HEK293 (cell line): Measurements from ENCODE around the gene GGA3.

Experiments
- CTCF ChIA-PET: fragments of 350-600 bp; formaldehyde crosslinking; extraction: SDS; loops from one replicate; lab custom pipeline; 2021; ENCODE audit warnings: antibody characterized with exemption; lab: Yijun Ruan, JAX
- POLR2A ChIA-PET: fragments of 300-600 bp; formaldehyde crosslinking; extraction: SDS; loops from one replicate; lab custom pipeline; 2020; ENCODE audit warnings: antibody characterized with exemption, inconsistent platforms; lab: Yijun Ruan, JAX
- H3K27ac ChIP-seq: fragments of 200-500 bp; sonication (Bioruptor generic); 2 replicates; pipeline ENCODE4 v1.5.1; 2014; ENCODE audit warnings: low read depth, low read length, control low read depth, inconsistent platforms; ENCODE audit errors: extremely low read depth
- H3K36me3 ChIP-seq, 2 experiments: fragments of 200-500 bp in 1 of 2; sonication (Bioruptor generic) in 1 of 2; 1 replicate in 1 of 2; 2 replicates in 1 of 2; pipeline ENCODE4 v1.5.1; 2014 to 2017; ENCODE audit warnings: inconsistent platforms in 2 of 2, low read length in 2 of 2; ENCODE audit not compliant: control insufficient read depth in 2 of 2, insufficient read depth in 1 of 2
- H3K4me1 ChIP-seq: fragments of 200-500 bp; sonication (Bioruptor generic); 2 replicates; pipeline ENCODE4 v1.5.1; 2014; ENCODE audit warnings: mild to moderate bottlenecking, low read length, inconsistent platforms; ENCODE audit not compliant: control insufficient read depth, insufficient read depth
- H3K4me3 ChIP-seq: 2 replicates; pipeline ENCODE4 v1.5.1; 2011; ENCODE audit warnings: low read depth, mild to moderate bottlenecking, control low read depth, low read length, moderate library complexity
- H3K9me3 ChIP-seq: fragments of 200-500 bp; sonication (Bioruptor generic); 2 replicates; pipeline ENCODE4 v1.5.1; 2014; ENCODE audit warnings: low read depth, low read length, inconsistent platforms; ENCODE audit not compliant: control insufficient read depth, insufficient read depth
- CTCF ChIP-seq: fragments of 450-650 bp; formaldehyde crosslinking; IDR thresholded peaks from 2 replicates; pipeline ENCODE4 v1.5.1; 2016; ENCODE audit warnings: missing biosample characterization, missing genetic modification characterization
- FEZF1 ChIP-seq: fragments of 450-650 bp; formaldehyde crosslinking; IDR thresholded peaks from 2 replicates; pipeline ENCODE4 v1.5.1; 2016; ENCODE audit warnings: missing biosample characterization, missing genetic modification characterization
- GLIS1 ChIP-seq: fragments of 450-650 bp; formaldehyde crosslinking; IDR thresholded peaks from 2 replicates; pipeline ENCODE4 v1.5.1; 2016; ENCODE audit warnings: missing biosample characterization, missing genetic modification characterization
- KLF17 ChIP-seq: fragments of 450-650 bp; formaldehyde crosslinking; IDR thresholded peaks from 2 replicates; pipeline ENCODE4 v1.5.1; 2016; ENCODE audit warnings: missing biosample characterization, missing genetic modification characterization
- MYNN ChIP-seq: fragments of 450-650 bp; formaldehyde crosslinking; IDR thresholded peaks from 2 replicates; pipeline ENCODE4 v1.5.1; 2016; ENCODE audit warnings: missing biosample characterization, missing genetic modification characterization, borderline replicate concordance
- PRDM10 ChIP-seq: fragments of 450-650 bp; formaldehyde crosslinking; IDR thresholded peaks from 2 replicates; pipeline ENCODE4 v1.5.1; 2016; ENCODE audit warnings: missing biosample characterization, missing genetic modification characterization
- ZBTB10 ChIP-seq: fragments of 450-650 bp; formaldehyde crosslinking; IDR thresholded peaks from 2 replicates; pipeline ENCODE4 v1.5.1; 2016; ENCODE audit warnings: missing biosample characterization, missing genetic modification characterization
- ZIC2 ChIP-seq: fragments of 450-650 bp; formaldehyde crosslinking; IDR thresholded peaks from 2 replicates; pipeline ENCODE4 v1.5.1; 2016; ENCODE audit warnings: missing biosample characterization, missing genetic modification characterization
- ZNF133 ChIP-seq: fragments of 450-650 bp; formaldehyde crosslinking; IDR thresholded peaks from 2 replicates; pipeline ENCODE4 v1.5.1; 2016; ENCODE audit warnings: missing biosample characterization, missing genetic modification characterization
- ZNF335 ChIP-seq: fragments of 450-650 bp; formaldehyde crosslinking; conservative IDR thresholded peaks from 2 replicates; pipeline ENCODE4 v1.5.1; 2016; ENCODE audit warnings: missing biosample characterization, missing genetic modification characterization
- ZNF341 ChIP-seq: fragments of 450-650 bp; formaldehyde crosslinking; IDR thresholded peaks from 2 replicates; pipeline ENCODE4; 2016; ENCODE audit warnings: low read depth, missing biosample characterization, missing genetic modification characterization
- ZNF362 ChIP-seq: fragments of 450-650 bp; formaldehyde crosslinking; IDR thresholded peaks from 2 replicates; pipeline ENCODE4 v1.5.1; 2016; ENCODE audit warnings: missing biosample characterization, missing genetic modification characterization
- ZNF423 ChIP-seq: fragments of 450-650 bp; formaldehyde crosslinking; IDR thresholded peaks from 2 replicates; pipeline ENCODE4 v1.5.1; 2016; ENCODE audit warnings: missing biosample characterization, missing genetic modification characterization
- ZNF521 ChIP-seq: fragments of 450-650 bp; formaldehyde crosslinking; IDR thresholded peaks from 2 replicates; pipeline ENCODE4 v1.5.1; 2017; ENCODE audit warnings: missing biosample characterization, mild to moderate bottlenecking, missing genetic modification characterization
- ZNF561 ChIP-seq: fragments of 450-650 bp; IDR thresholded peaks from 2 replicates; pipeline ENCODE4 v1.5.1; 2018; ENCODE audit warnings: missing biosample characterization, missing genetic modification characterization, borderline replicate concordance
- ZNF585B ChIP-seq: fragments of 450-650 bp; formaldehyde crosslinking; IDR thresholded peaks from 2 replicates; pipeline ENCODE4 v1.5.1; 2016; ENCODE audit warnings: missing biosample characterization, missing genetic modification characterization
- ZNF600 ChIP-seq: fragments of 450-650 bp; formaldehyde crosslinking; IDR thresholded peaks from 2 replicates; pipeline ENCODE4 v1.5.1; 2016; ENCODE audit warnings: missing biosample characterization, missing genetic modification characterization
- ZNF610 ChIP-seq: fragments of 450-650 bp; formaldehyde crosslinking; IDR thresholded peaks from 2 replicates; pipeline ENCODE4 v1.5.1; 2016; ENCODE audit warnings: missing biosample characterization, missing genetic modification characterization, borderline replicate concordance
- ZNF621 ChIP-seq: fragments of 450-650 bp; formaldehyde crosslinking; IDR thresholded peaks from 2 replicates; pipeline ENCODE4 v1.5.1; 2017; ENCODE audit warnings: missing biosample characterization, missing genetic modification characterization
- ZNF629 ChIP-seq: fragments of 450-650 bp; formaldehyde crosslinking; IDR thresholded peaks from 2 replicates; pipeline ENCODE4 v1.5.1; 2017; ENCODE audit warnings: missing biosample characterization, missing genetic modification characterization
- ZNF660 ChIP-seq: fragments of 450-650 bp; IDR thresholded peaks from 2 replicates; pipeline ENCODE4 v1.5.1; 2018; ENCODE audit warnings: missing biosample characterization, mild to moderate bottlenecking, missing genetic modification characterization

The GGA3 gene

GRCh38 chr17:75269844-75270217, 8.4 kb upstream of the GGA3 start:
- Histone ChIP-seq H3K27ac (peak overlapping the region; percentile 94), H3K9me3 (no peaks in the 10 kb centered on the region), H3K4me3 (peak overlapping the region; percentile 65), H3K36me3 (peaks cover 11 to 54% of the 10 kb centered on the region in 2 experiments), H3K4me1 (peaks cover 9% of the 10 kb centered on the region; the same call in 1 of the 2 replicates)
- TF ChIP-seq ZIC2 = no peak
- TF ChIP-seq ZNF629 (tag by site-specific recombination) = peak; percentile 20; the same call in 1 of the 2 replicates
- TF ChIP-seq ZNF621 (tag by site-specific recombination) = no peak
- peak; percentile 62 for TF ChIP-seq ZNF335 (tag by site-specific recombination)
- 0 out of 2 replicates have a peak, but pooled peaks have one; percentile 7 for TF ChIP-seq PRDM10 (tag by site-specific recombination)
- peak; percentile 66; the same call in 1 of the 2 replicates for TF ChIP-seq MYNN (tag by site-specific recombination)
- 0 out of 2 replicates have a peak, but pooled peaks have one; percentile 5 for TF ChIP-seq ZNF660 (tag by site-specific recombination)
- TF ChIP-seq CTCF = no peak
- no peak for TF ChIP-seq ZNF585B (tag by site-specific recombination)
- TF ChIP-seq ZNF362 (tag by site-specific recombination) = peak; percentile 19; the same call in 1 of the 2 replicates
- 0 out of 2 replicates have a peak, but pooled peaks have one; percentile 36 for TF ChIP-seq ZNF610
- CTCF ChIA-PET = interaction anchor here (0.6 to 5.1 kb wide), 25 partner anchors 8 to 457 kb away, joined by 3 to 61 read pairs (median 5); partner anchors contain the start of genes GGA3, MRPS7 and SLC25A19
- POLR2A ChIA-PET = interaction anchor here (0.6 to 6.6 kb wide), 20 partner anchors 8 to 397 kb away, joined by 3 to 111 read pairs (median 8); partner anchors contain the start of genes GGA3, GRB2, LLGL2 and MRPS7

- Histone ChIP-seq H3K9me3 (no peaks in the 10 kb centered on the region), H3K4me1 (peaks cover 9% of the 10 kb centered on the region; the same call in 1 of the 2 replicates), H3K27ac (0 out of 2 replicates have a peak overlapping the region, but pooled peaks have one; percentile 21), H3K36me3 (peaks cover 29 to 58% of the 10 kb centered on the region in 2 experiments), H3K4me3 (no peak overlapping the region)
- CTCF ChIA-PET = interaction anchor here (0.7 to 4.6 kb wide), 5 partner anchors 29 to 254 kb away, joined by 3 to 22 read pairs (median 3); no protein-coding TSS in a partner anchor
- POLR2A ChIA-PET = interaction anchor here (0.7 to 5.2 kb wide), 8 partner anchors 18 to 249 kb away, joined by 3 to 26 read pairs (median 5); partner anchors contain the start of genes GRB2, NUP85, SLC25A19 and TSEN54
- TF ChIP-seq ZNF600 (tag by site-specific recombination) = peak; percentile 90
- TF ChIP-seq FEZF1 (tag by site-specific recombination) = no peak
- no peak for TF ChIP-seq ZNF341 (tag by site-specific recombination)
- TF ChIP-seq ZBTB10 (tag by site-specific recombination) = no peak
- peak; percentile 79 for TF ChIP-seq GLIS1 (tag by site-specific recombination)
- TF ChIP-seq ZNF561 (tag by site-specific recombination) = peak; percentile 37; the same call in 1 of the 2 replicates
- TF ChIP-seq ZNF521 (tag by site-specific recombination) = no peak
- TF ChIP-seq ZNF133 (tag by site-specific recombination) = no peak
- no peak for TF ChIP-seq KLF17 (tag by site-specific recombination)
- TF ChIP-seq ZNF423 (tag by site-specific recombination) = 0 out of 2 replicates have a peak, but pooled peaks have one; percentile 14
These were observed 6.2 kb upstream of the GGA3 start for GRCh38 chr17:75267411-75268232.
